Measurements from ENCODE around the gene MYL2.

- TF ChIP-seq ARNT (IDR thresholded peaks at IDR 0.05) = no peak
- TF ChIP-seq BHLHE40 (IDR thresholded peaks at IDR 0.05; ENCODE audit: borderline replicate concordance) = no peak
- no peak for TF ChIP-seq SP1 (IDR thresholded peaks at IDR 0.05)
- no peak for TF ChIP-seq TARDBP (IDR thresholded peaks at IDR 0.05)
- no peak for TF ChIP-seq L3MBTL2 (conservative IDR thresholded peaks at IDR 0.05)
- no peak for TF ChIP-seq FOXM1 (IDR thresholded peaks at IDR 0.05; ENCODE audit: borderline replicate concordance)
- TF ChIP-seq HDGF (IDR thresholded peaks at IDR 0.05; ENCODE audit: borderline replicate concordance) = no peak
- TF ChIP-seq PKNOX1 (IDR thresholded peaks at IDR 0.05) = no peak
- TF ChIP-seq SUZ12 (IDR thresholded peaks at IDR 0.05) = no peak
- TF ChIP-seq LEF1 (IDR thresholded peaks at IDR 0.05; ENCODE audit: borderline replicate concordance) = no peak
- no peak for TF ChIP-seq FOXK2 (IDR thresholded peaks at IDR 0.05)
Observed at GRCh38 chr12:110965574-110965973, 45.2 kb upstream of the MYL2 start.

All from HEK293T (cell line).